ENCODE measurements around the gene TAAR5.
"Not testable (repeated sequence)": the region's sequence is repeated elsewhere in the genome, so short reads cannot be mapped to it uniquely, and the experiment has no call there.

The TAAR5 gene

GRCh38 chr6:132589454-132589853, at the start of gene TAAR5:
Gene TAAR5, minus strand, starts transcription at chr6:132589741. Its CDS starts 55 bp downstream, at chr6:132589686.
- H3K27me3 ChIP-seq (ENCODE audit: control insufficient read depth, insufficient read depth, low read length) = no peaks in the 10 kb centered on the region

GRCh38 chr6:132637135-132637534, 47.6 kb upstream of the TAAR5 start:
- not testable (repeated sequence) for H3K27ac ChIP-seq (ENCODE audit: low read length); H3K9ac ChIP-seq (ENCODE audit: low read length); H3K27me3 ChIP-seq (ENCODE audit: control insufficient read depth, insufficient read depth, low read length); H3K9me3 ChIP-seq (ENCODE audit: control insufficient read depth, low read depth, low read length); H3K4me1 ChIP-seq (ENCODE audit: control insufficient read depth, low read depth, low read length); H3K36me3 ChIP-seq (ENCODE audit: control insufficient read depth, low read depth, low read length); H3K4me3 ChIP-seq (ENCODE audit: low read length)

More at GRCh38 chr6:132589454-132589853, at the start of gene TAAR5:
- Histone ChIP-seq H3K9me3 (ENCODE audit: control insufficient read depth, low read depth, low read length) (no peaks in the 10 kb centered on the region), H3K9ac (ENCODE audit: low read length) (no peak within 1 kb of the TSS), H3K27ac (ENCODE audit: low read length) (no peak within 1 kb of the TSS), H3K4me1 (ENCODE audit: control insufficient read depth, low read depth, low read length) (no peaks in the 10 kb centered on the region), H3K36me3 (ENCODE audit: control insufficient read depth, low read depth, low read length) (no peaks in the 10 kb centered on the region), H3K4me3 (ENCODE audit: low read length) (no peak within 1 kb of the TSS)

GRCh38 chr6:132635906-132636305, 46.4 kb upstream of the TAAR5 start:
- H3K9me3 ChIP-seq (ENCODE audit: control insufficient read depth, low read depth, low read length); H3K36me3 ChIP-seq (ENCODE audit: control insufficient read depth, low read depth, low read length); H3K27ac ChIP-seq (ENCODE audit: low read length); H3K4me1 ChIP-seq (ENCODE audit: control insufficient read depth, low read depth, low read length); H3K9ac ChIP-seq (ENCODE audit: low read length); H3K4me3 ChIP-seq (ENCODE audit: low read length); H3K27me3 ChIP-seq (ENCODE audit: control insufficient read depth, insufficient read depth, low read length): not testable (repeated sequence)

GRCh38 chr6:132635288-132635687, 45.7 kb upstream of the TAAR5 start:
- H3K9me3 ChIP-seq (ENCODE audit: control insufficient read depth, low read depth, low read length); H3K27me3 ChIP-seq (ENCODE audit: control insufficient read depth, insufficient read depth, low read length): not testable (repeated sequence)

GRCh38 chr6:132634796-132635195, 45.3 kb upstream of the TAAR5 start:
- H3K9ac ChIP-seq (ENCODE audit: low read length) = no peak overlapping the region

More at GRCh38 chr6:132635288-132635687, 45.7 kb upstream of the TAAR5 start:
- not testable (repeated sequence) for H3K27ac ChIP-seq (ENCODE audit: low read length); H3K4me3 ChIP-seq (ENCODE audit: low read length); H3K9ac ChIP-seq (ENCODE audit: low read length); H3K4me1 ChIP-seq (ENCODE audit: control insufficient read depth, low read depth, low read length); H3K36me3 ChIP-seq (ENCODE audit: control insufficient read depth, low read depth, low read length)

GRCh38 chr6:132633362-132633761, 43.8 kb upstream of the TAAR5 start:
- Histone ChIP-seq H3K9ac (ENCODE audit: low read length) (no peak overlapping the region), H3K9me3 (ENCODE audit: control insufficient read depth, low read depth, low read length) (no peaks in the 10 kb centered on the region), H3K4me1 (ENCODE audit: control insufficient read depth, low read depth, low read length) (no peaks in the 10 kb centered on the region), H3K36me3 (ENCODE audit: control insufficient read depth, low read depth, low read length) (no peaks in the 10 kb centered on the region), H3K27ac (ENCODE audit: low read length) (no peak overlapping the region), H3K4me3 (ENCODE audit: low read length) (no peak overlapping the region), H3K27me3 (ENCODE audit: control insufficient read depth, insufficient read depth, low read length) (no peaks in the 10 kb centered on the region)

More at GRCh38 chr6:132634796-132635195, 45.3 kb upstream of the TAAR5 start:
- no peaks in the 10 kb centered on the region for H3K9me3 ChIP-seq (ENCODE audit: control insufficient read depth, low read depth, low read length)
- no peak overlapping the region for H3K27ac ChIP-seq (ENCODE audit: low read length)
- H3K4me1 ChIP-seq (ENCODE audit: control insufficient read depth, low read depth, low read length) = no peaks in the 10 kb centered on the region
- no peak overlapping the region for H3K4me3 ChIP-seq (ENCODE audit: low read length)
- no peaks in the 10 kb centered on the region for H3K36me3 ChIP-seq (ENCODE audit: control insufficient read depth, low read depth, low read length)
- no peaks in the 10 kb centered on the region for H3K27me3 ChIP-seq (ENCODE audit: control insufficient read depth, insufficient read depth, low read length)

GRCh38 chr6:132624175-132624574, 34.6 kb upstream of the TAAR5 start, which contains the start of gene TAAR2:
Gene TAAR2, minus strand, starts transcription at chr6:132624275. Its CDS starts 0 bp downstream, at chr6:132624275.
- Histone ChIP-seq H3K36me3 (ENCODE audit: control insufficient read depth, low read depth, low read length) (no peaks in the 10 kb centered on the region), H3K9me3 (ENCODE audit: control insufficient read depth, low read depth, low read length) (no peaks in the 10 kb centered on the region), H3K9ac (ENCODE audit: low read length) (no peak within 1 kb of the TSS), H3K4me1 (ENCODE audit: control insufficient read depth, low read depth, low read length) (no peaks in the 10 kb centered on the region), H3K27ac (ENCODE audit: low read length) (no peak within 1 kb of the TSS), H3K4me3 (ENCODE audit: low read length) (no peak within 1 kb of the TSS), H3K27me3 (ENCODE audit: control insufficient read depth, insufficient read depth, low read length) (no peaks in the 10 kb centered on the region)

- no peaks in the 10 kb centered on the region for H3K36me3 ChIP-seq (ENCODE audit: control insufficient read depth, low read depth, low read length)
- H3K4me3 ChIP-seq (ENCODE audit: low read length) = no peak overlapping the region
- no peak overlapping the region for H3K9ac ChIP-seq (ENCODE audit: low read length)
- H3K27ac ChIP-seq (ENCODE audit: low read length) = no peak overlapping the region
- no peaks in the 10 kb centered on the region for H3K9me3 ChIP-seq (ENCODE audit: control insufficient read depth, low read depth, low read length)
- H3K27me3 ChIP-seq (ENCODE audit: control insufficient read depth, insufficient read depth, low read length) = no peaks in the 10 kb centered on the region
- no peaks in the 10 kb centered on the region for H3K4me1 ChIP-seq (ENCODE audit: control insufficient read depth, low read depth, low read length)
These were observed 33.7 kb upstream of the TAAR5 start for GRCh38 chr6:132623106-132623845.

GRCh38 chr6:132616677-132617076, 27.1 kb upstream of the TAAR5 start:
- Histone ChIP-seq H3K27ac (ENCODE audit: low read length) (no peak overlapping the region), H3K27me3 (ENCODE audit: control insufficient read depth, insufficient read depth, low read length) (no peaks in the 10 kb centered on the region), H3K9me3 (ENCODE audit: control insufficient read depth, low read depth, low read length) (no peaks in the 10 kb centered on the region), H3K9ac (ENCODE audit: low read length) (no peak overlapping the region), H3K4me3 (ENCODE audit: low read length) (no peak overlapping the region), H3K36me3 (ENCODE audit: control insufficient read depth, low read depth, low read length) (no peaks in the 10 kb centered on the region), H3K4me1 (ENCODE audit: control insufficient read depth, low read depth, low read length) (peaks cover 7% of the 10 kb centered on the region)

- Histone ChIP-seq H3K9me3 (ENCODE audit: control insufficient read depth, low read depth, low read length) (no peaks in the 10 kb centered on the region), H3K4me1 (ENCODE audit: control insufficient read depth, low read depth, low read length) (peaks cover 7% of the 10 kb centered on the region), H3K27me3 (ENCODE audit: control insufficient read depth, insufficient read depth, low read length) (no peaks in the 10 kb centered on the region), H3K27ac (ENCODE audit: low read length) (no peak overlapping the region), H3K9ac (ENCODE audit: low read length) (no peak overlapping the region), H3K4me3 (ENCODE audit: low read length) (no peak overlapping the region), H3K36me3 (ENCODE audit: control insufficient read depth, low read depth, low read length) (no peaks in the 10 kb centered on the region)
These were observed 25.0 kb upstream of the TAAR5 start for GRCh38 chr6:132614554-132614953.

GRCh38 chr6:132612449-132613108, 23.0 kb upstream of the TAAR5 start:
- Histone ChIP-seq H3K4me1 (ENCODE audit: control insufficient read depth, low read depth, low read length) (peaks cover 7% of the 10 kb centered on the region), H3K27me3 (ENCODE audit: control insufficient read depth, insufficient read depth, low read length) (no peaks in the 10 kb centered on the region), H3K9me3 (ENCODE audit: control insufficient read depth, low read depth, low read length) (no peaks in the 10 kb centered on the region), H3K4me3 (ENCODE audit: low read length) (no peak overlapping the region), H3K36me3 (ENCODE audit: control insufficient read depth, low read depth, low read length) (no peaks in the 10 kb centered on the region), H3K9ac (ENCODE audit: low read length) (no peak overlapping the region), H3K27ac (ENCODE audit: low read length) (no peak overlapping the region)

GRCh38 chr6:132611616-132612015, 22.1 kb upstream of the TAAR5 start:
- H3K9ac ChIP-seq (ENCODE audit: low read length) = no peak overlapping the region
- H3K27ac ChIP-seq (ENCODE audit: low read length) = no peak overlapping the region
- no peaks in the 10 kb centered on the region for H3K27me3 ChIP-seq (ENCODE audit: control insufficient read depth, insufficient read depth, low read length)
- H3K9me3 ChIP-seq (ENCODE audit: control insufficient read depth, low read depth, low read length) = no peaks in the 10 kb centered on the region
- H3K36me3 ChIP-seq (ENCODE audit: control insufficient read depth, low read depth, low read length) = no peaks in the 10 kb centered on the region
- H3K4me3 ChIP-seq (ENCODE audit: low read length) = no peak overlapping the region
- peaks cover 3% of the 10 kb centered on the region for H3K4me1 ChIP-seq (ENCODE audit: control insufficient read depth, low read depth, low read length)
